Activated CD8-positive, alpha-beta memory T cell treated with anti-CD3 and anti-CD28 coated beads, Interleukin-2, amount 50 U/mL, for 24 hours (primary cell): ENCODE data around the gene MCU.
"Not testable (repeated sequence)": the region's sequence is repeated elsewhere in the genome, so short reads cannot be mapped to it uniquely, and the experiment has no call there.

ENCODE experiments used
- DNase-seq: peaks from one replicate; pipeline ENCODE4 v3.0.0-alpha.2; 2020; ENCODE audit errors: extremely low read depth

The MCU gene

GRCh38 chr10:72686430-72686829, 5.5 kb upstream of the MCU start:
- not testable (repeated sequence) for DNase-seq

GRCh38 chr10:72687035-72687434, 4.9 kb upstream of the MCU start:
- no peak for DNase-seq

- no peak for DNase-seq
Measured at GRCh38 chr10:72688208-72688651, 3.7 kb upstream of the MCU start.

DNA sequence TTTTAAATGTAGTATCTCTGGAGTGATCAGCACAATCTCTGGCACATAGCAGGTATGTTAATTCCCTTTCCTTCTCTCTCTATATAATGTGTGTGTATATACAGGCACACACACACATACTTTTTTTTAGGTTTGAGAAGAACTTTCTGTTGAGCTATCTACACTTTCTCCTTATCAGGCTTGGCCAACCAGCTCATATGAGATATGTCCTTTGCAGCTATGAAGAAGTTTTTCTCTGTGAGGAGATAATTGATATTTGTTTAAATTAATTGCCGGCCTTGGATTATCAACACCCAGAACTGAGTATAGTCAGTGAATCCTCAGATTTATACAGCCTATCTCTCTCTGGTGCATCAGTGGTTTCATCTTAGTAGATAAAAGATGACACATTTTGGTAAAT, 2.3 kb upstream of the MCU start:
- DNase-seq: no peak

GRCh38 chr10:72690071-72690755, 1.7 kb upstream of the MCU start:
- no peak for DNase-seq

DNA sequence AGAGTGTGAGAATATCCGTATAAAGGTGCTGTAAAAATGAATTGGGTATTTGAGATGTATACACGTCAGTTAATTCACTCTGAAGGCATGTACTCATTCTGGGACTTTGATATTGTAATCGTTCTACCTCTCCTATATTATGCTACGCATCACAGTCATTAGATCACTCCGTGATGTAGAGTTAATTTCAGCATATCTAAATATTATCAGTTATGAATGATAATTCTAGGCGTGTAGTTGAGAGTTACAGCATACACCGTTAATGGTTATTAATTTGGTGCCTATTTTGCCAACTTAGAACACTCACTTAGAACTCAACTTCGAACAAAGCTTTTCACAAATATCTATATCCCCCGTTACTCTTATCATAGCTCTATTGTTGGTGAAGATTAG, 477 bp upstream of the MCU start:
- DNase-seq: no peak

- no peak for DNase-seq
Measured at GRCh38 chr10:72692744-72692993, 726 bp downstream of the MCU start.

DNA sequence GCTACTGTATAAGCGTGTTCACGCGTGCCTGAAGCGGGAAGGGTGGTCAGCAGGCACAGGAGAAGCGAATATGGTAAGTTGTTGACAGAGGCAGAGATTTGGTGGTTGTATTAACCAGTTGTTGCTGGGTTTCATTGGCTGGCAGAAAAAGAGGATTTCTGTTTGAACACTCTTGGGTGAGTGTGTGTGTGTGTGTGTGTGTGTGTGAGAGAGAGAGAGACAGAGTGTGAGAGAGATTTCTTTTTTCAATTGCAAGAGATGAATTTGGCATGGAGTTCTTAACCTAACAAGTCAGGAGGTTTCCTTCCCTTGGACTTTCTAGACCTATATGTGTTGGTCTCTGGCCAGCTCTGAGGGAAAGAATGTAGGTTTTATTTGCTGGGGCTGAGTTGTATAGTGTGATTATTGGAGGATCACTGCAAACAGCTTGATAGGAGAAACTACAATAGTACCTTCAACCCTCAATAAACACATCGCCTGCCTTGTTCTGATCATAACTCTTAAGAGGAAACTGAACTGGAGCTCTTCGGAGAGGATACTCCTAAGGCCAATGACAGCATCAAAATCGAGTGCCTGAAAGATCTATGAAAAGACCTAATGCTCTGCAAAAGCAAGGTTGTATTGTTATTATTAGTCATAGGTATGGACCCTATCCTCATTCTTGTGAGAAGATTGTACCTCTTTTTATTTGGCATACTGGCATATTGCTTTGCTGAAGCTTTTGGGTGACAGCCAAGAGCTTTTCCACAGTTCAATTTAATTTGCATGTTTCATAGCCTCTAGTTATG, 1.2 kb downstream of the MCU start:
- DNase-seq: no peak

- no peak for DNase-seq
Measured at GRCh38 chr10:72694476-72695369, 2.8 kb downstream of the MCU start.

DNA sequence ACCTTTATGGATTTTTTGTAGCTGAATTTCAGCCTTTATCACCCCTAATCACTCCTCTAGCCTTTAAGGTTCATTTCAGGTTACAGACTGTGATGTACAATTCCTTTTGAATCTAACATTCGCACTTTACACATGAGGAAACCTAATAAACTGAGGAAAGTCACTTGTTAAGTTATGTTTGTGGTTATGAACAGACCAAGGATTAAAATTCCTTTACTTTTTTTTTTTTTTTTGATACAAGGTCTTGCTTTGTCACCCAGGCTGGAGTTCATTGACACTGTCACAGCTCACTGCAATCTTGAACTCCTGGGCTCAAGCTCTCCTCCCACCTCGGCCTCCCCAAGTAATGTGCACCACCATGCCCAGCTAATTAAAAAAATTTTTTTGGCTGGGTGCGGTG, 3.6 kb downstream of the MCU start:
- DNase-seq: no peak

DNA sequence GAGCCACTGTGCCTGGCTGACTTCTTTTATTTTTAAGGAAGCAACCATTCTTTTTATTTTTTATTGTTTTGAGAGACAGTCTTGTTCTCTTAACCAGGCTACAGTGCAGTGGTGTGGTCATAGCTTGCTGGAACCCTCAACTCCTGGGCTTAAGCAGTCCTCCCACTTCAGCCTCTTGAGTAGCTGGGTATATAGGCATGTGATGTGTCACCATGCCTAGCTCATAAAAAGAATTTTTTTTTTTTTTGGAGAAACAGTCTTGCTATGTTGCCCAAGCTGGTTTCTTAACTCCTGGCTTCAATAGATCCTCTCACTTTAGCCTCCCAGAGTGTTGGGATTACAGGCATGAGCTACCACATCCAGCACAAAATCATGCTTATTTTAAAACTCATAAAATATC, 5.8 kb downstream of the MCU start:
- DNase-seq: no peak

- DNase-seq: not testable (repeated sequence)
Measured at GRCh38 chr10:72702465-72702864, 10.5 kb downstream of the MCU start.

GRCh38 chr10:72702868-72703581, 11.1 kb downstream of the MCU start:
- DNase-seq: no peak

- DNase-seq: no peak
Measured at GRCh38 chr10:72704117-72704516, 12.2 kb downstream of the MCU start.

DNA sequence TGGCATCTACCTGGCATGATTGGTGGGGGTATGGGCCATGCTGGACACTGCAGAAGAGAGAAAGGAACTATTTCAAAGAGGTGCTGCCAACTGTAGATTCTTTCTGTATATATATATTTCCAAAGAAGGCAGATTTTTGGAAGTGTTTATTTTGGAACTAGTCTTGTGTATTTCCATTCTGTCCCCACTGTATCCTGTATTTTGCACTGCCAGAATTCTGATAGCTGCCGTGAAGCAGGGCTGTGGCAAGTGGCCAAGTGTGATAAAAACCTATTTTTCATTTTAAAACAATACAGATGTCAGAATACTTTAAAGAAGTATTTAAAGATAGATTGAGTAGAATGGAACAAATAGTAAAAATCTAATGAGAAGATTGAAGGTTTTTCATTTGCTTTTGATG, 17.1 kb downstream of the MCU start:
- no peak for DNase-seq

GRCh38 chr10:72712136-72712535, 20.2 kb downstream of the MCU start:
- no peak for DNase-seq

DNA sequence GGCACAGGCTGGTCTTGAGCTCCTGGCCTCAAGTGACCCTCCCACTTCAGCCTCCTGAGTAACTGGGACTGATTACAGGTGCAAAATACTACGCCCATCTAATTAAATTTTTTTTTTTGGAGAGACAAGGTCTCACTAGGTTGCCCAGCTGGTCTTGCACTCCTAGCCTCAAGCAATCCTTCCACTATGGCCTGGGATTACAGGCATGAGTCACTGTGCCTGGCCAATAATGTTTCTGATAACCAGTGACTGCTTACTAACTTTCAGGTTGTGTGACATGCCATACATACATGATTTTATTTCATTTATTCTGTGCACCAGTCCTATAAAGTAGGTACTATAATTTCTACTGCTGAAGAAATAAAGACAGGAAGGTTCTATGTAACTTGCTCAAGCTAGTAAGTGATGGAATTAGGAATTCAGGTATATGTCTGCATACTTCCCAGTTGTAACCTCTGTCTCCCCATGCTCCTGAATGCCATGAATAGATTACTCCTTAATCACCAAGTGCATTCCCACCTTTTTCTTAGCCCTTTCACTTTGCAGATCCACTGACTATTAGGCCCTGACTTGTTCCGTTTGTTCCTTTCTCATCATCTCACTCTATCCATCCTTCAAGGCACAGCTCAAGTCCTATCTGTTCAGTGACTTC, 28.1 kb downstream of the MCU start:
- DNase-seq: no peak

GRCh38 chr10:72720814-72721660, 29.1 kb downstream of the MCU start:
- DNase-seq: no peak

- DNase-seq: no peak
Measured at GRCh38 chr10:72727130-72727529, 35.2 kb downstream of the MCU start.

DNA sequence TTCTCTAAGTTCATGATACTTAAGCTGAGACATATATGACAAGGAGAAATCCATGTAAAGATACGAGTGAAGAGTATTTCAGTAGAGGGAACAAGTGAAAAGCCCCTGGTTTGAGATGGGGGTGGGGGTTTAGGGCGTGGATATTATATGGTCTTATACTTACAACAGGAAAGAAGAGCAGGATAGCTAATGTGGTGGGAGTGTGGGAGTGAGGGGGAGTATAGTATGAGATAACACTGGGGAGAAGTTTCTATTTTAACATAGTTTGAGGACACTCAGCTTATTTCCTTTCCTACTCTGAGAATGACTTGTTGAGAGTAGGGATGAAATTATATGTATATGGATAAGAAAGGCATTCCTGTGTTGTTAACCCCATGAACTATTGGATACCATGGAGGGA, 36.5 kb downstream of the MCU start:
- DNase-seq: no peak

DNA sequence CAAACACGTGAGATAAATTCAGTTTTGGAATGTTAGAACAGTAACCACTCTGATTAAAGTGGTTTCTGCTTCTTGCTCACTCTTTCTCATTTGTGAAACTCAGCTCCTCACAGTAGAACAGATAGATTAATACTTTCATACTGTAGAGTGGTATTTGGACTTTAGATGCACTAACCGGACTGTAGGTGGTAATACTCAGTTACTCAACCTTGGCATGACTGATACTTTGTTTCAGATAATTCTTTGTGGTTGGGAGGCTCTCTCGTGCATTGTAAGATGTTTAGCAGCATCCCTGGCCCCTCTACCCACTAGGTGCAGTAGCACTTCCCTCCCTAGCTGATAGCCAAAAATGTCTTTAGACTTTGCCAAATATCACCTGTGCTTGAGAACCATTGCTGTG, 37.6 kb downstream of the MCU start:
- DNase-seq: no peak
